DOHH2 (cell line): ENCODE measurements around the gene KDM4F.
"Not testable (repeated sequence)": the region's sequence is repeated elsewhere in the genome, so short reads cannot be mapped to it uniquely, and the experiment has no call there.

ENCODE experiments used
- H3F3A ChIP-seq: fragments of 200-600 bp; sonication (generic), shearing (Covaris generic); 2 replicates; pipeline ENCODE4 v1.6.0; 2016; ENCODE audit warnings: antibody characterized with exemption, mild to moderate bottlenecking; ENCODE audit not compliant: control insufficient read depth, insufficient read depth
- H3K27ac ChIP-seq: fragments of 200-600 bp; sonication (generic); 2 replicates; pipeline ENCODE4 v1.5.1; 2014; ENCODE audit warnings: low read depth, mild to moderate bottlenecking, low read length, moderate library complexity
- H3K27me3 ChIP-seq: fragments of 200-600 bp; sonication (generic); 2 replicates; pipeline ENCODE4 v1.6.1; 2014; ENCODE audit warnings: mild to moderate bottlenecking, low read length, mixed read lengths; ENCODE audit not compliant: control insufficient read depth
- H3K36me3 ChIP-seq: fragments of 200-600 bp; sonication (generic); 2 replicates; pipeline ENCODE4 v1.6.1; 2014; ENCODE audit warnings: mild to moderate bottlenecking, low read length, moderate library complexity, mixed read lengths; ENCODE audit not compliant: control insufficient read depth
- H3K4me1 ChIP-seq: fragments of 200-600 bp; sonication (generic); 2 replicates; pipeline ENCODE4 v1.6.1; 2014; ENCODE audit warnings: mild to moderate bottlenecking, low read length, mixed read lengths; ENCODE audit not compliant: control insufficient read depth
- H3K4me2 ChIP-seq: fragments of 200-600 bp; sonication (generic); 2 replicates; pipeline ENCODE4 v1.6.0; 2014; ENCODE audit warnings: mild to moderate bottlenecking, low read length, moderate library complexity
- H3K4me3 ChIP-seq: fragments of 200-600 bp; sonication (generic); 2 replicates; pipeline ENCODE4 v1.5.1; 2014; ENCODE audit warnings: mild to moderate bottlenecking, low read length, mixed read lengths
- H3K79me2 ChIP-seq: fragments of 200-600 bp; sonication (generic); 2 replicates; pipeline ENCODE4 v1.6.1; 2014; ENCODE audit warnings: mild to moderate bottlenecking, low read length, mixed read lengths; ENCODE audit not compliant: control insufficient read depth
- H3K9me2 ChIP-seq: fragments of 200-600 bp; sonication (generic); replicated peaks from 2 replicates; pipeline ENCODE4 v1.6.1; 2014; ENCODE audit warnings: mild to moderate bottlenecking, low read length, mixed read lengths; ENCODE audit not compliant: control insufficient read depth
- H3K9me3 ChIP-seq: fragments of 200-600 bp; sonication (generic); 2 replicates; pipeline ENCODE4 v1.6.1; 2014; ENCODE audit warnings: antibody characterized with exemption, low read length, mixed read lengths; ENCODE audit not compliant: control insufficient read depth, insufficient read depth
- H4K20me1 ChIP-seq: fragments of 200-600 bp; sonication (generic); 2 replicates; pipeline ENCODE4 v1.6.0; 2014; ENCODE audit warnings: low read depth, mild to moderate bottlenecking, antibody characterized with exemption, low read length, moderate library complexity; ENCODE audit not compliant: control insufficient read depth, insufficient read depth
- EZH2phosphoT487 ChIP-seq: fragments of 200-600 bp; sonication (generic); IDR thresholded peaks from 2 replicates; pipeline ENCODE4 v1.6.1; 2017; ENCODE audit warnings: borderline replicate concordance, mild to moderate bottlenecking, antibody characterized with exemption, low read length, moderate library complexity, mixed read lengths
- TF ChIP-seq, protein P1 (sequence below): fragments of 200-600 bp; sonication (generic); IDR thresholded peaks from one replicate; pipeline ENCODE4 v1.5.1; 2014; ENCODE audit warnings: antibody characterized with exemption, mild to moderate bottlenecking, low read depth, low read length; ENCODE audit not compliant: poor library complexity, severe bottlenecking

KDM4F gene

DNA sequence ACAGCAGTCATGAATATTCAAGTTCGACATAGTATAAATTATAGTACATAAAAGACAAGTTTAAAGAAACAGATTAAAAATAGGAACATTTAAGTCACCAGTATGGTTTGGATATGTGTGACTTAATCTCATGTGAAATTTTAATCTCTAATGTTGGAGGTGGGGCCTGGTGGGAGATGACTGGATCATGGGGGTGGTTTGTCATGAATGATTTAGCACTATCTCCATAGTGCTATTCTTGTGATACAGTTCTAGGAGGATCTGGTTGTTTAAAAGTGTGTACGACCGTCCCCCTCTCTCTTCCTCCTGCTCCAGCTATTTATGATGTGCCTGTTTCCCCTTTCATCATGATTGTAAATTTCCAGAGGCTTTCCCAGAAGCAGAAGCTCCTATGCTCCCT, 20.9 kb upstream of the KDM4F start:
- Histone ChIP-seq H3K36me3 (no peaks in the 10 kb centered on the region), H3K4me3 (no peak overlapping the region), H3K27me3 (0 out of 2 replicates have a peak, but pooled peaks cover 3% of the 10 kb centered on the region), H3K4me2 (no peak overlapping the region), H3K9me2 (no peaks in the 10 kb centered on the region), H3K4me1 (no peaks in the 10 kb centered on the region), H3K79me2 (no peaks in the 10 kb centered on the region), H4K20me1 (no peaks in the 10 kb centered on the region), H3K9me3 (no peaks in the 10 kb centered on the region), H3K27ac (no peak overlapping the region), H3F3A (no peaks in the 10 kb centered on the region)
- no peak for TF ChIP-seq EZH2phosphoT487

DNA sequence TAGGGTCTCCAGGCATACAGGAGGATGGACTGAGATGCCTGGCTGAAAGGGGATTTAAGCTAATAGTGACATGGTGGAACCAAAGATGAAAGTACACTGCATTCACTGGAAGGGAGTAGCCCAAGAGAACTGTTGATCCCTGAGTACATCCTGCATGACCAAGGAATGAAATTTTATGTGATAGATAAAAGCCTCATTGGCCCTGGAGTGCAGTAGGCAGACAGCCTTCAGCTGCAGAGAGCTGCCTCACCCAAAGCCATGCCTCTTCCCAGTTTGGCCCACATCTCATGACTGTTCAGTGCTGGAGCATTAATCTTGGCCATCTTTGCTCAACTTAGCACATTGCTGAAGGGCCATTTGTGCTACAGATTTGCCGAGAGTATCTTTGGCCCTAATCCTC, 16.2 kb upstream of the KDM4F start:
- Histone ChIP-seq H3K9me3 (no peaks in the 10 kb centered on the region), H3K79me2 (no peaks in the 10 kb centered on the region), H3K4me1 (no peaks in the 10 kb centered on the region), H3K27me3 (peaks cover 6% of the 10 kb centered on the region; the same call in 1 of the 2 replicates), H3K4me3 (no peak overlapping the region), H4K20me1 (no peaks in the 10 kb centered on the region), H3K9me2 (no peaks in the 10 kb centered on the region), H3K4me2 (no peak overlapping the region), H3F3A (no peaks in the 10 kb centered on the region), H3K36me3 (no peaks in the 10 kb centered on the region), H3K27ac (no peak overlapping the region)
- no peak for TF ChIP-seq EZH2phosphoT487
- TF ChIP-seq, protein P1, sequence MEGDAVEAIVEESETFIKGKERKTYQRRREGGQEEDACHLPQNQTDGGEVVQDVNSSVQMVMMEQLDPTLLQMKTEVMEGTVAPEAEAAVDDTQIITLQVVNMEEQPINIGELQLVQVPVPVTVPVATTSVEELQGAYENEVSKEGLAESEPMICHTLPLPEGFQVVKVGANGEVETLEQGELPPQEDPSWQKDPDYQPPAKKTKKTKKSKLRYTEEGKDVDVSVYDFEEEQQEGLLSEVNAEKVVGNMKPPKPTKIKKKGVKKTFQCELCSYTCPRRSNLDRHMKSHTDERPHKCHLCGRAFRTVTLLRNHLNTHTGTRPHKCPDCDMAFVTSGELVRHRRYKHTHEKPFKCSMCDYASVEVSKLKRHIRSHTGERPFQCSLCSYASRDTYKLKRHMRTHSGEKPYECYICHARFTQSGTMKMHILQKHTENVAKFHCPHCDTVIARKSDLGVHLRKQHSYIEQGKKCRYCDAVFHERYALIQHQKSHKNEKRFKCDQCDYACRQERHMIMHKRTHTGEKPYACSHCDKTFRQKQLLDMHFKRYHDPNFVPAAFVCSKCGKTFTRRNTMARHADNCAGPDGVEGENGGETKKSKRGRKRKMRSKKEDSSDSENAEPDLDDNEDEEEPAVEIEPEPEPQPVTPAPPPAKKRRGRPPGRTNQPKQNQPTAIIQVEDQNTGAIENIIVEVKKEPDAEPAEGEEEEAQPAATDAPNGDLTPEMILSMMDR = no peak

DNA sequence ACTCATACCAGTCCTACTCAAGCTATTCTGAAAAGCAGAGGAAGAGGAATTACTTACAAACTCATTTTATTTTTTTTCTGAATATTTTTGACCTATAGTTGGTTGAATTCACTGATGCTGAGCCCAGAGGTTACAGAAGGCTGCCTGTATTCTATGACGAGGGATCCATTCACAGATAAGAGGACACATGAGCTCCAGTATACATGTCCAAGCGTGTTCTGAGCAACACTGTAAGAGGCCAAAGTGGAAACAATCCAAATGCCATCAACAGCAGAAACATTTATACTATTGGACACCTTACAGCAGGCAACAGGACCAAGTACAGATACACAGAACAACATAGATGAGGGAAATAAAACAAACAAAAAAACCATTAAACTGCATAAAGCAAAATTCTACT, 13.9 kb upstream of the KDM4F start:
- no peaks in the 10 kb centered on the region for H3F3A ChIP-seq
- H4K20me1 ChIP-seq = no peaks in the 10 kb centered on the region
- no peak overlapping the region for H3K4me3 ChIP-seq
- H3K9me3 ChIP-seq = no peaks in the 10 kb centered on the region
- H3K36me3 ChIP-seq = no peaks in the 10 kb centered on the region
- no peak overlapping the region for H3K27ac ChIP-seq
- TF ChIP-seq, protein P1 = no peak
- TF ChIP-seq EZH2phosphoT487 = no peak
- no peaks in the 10 kb centered on the region for H3K4me1 ChIP-seq
- peaks cover 6% of the 10 kb centered on the region; the same call in 1 of the 2 replicates for H3K27me3 ChIP-seq
- no peaks in the 10 kb centered on the region for H3K79me2 ChIP-seq
- no peaks in the 10 kb centered on the region for H3K9me2 ChIP-seq
- H3K4me2 ChIP-seq = no peak overlapping the region

DNA sequence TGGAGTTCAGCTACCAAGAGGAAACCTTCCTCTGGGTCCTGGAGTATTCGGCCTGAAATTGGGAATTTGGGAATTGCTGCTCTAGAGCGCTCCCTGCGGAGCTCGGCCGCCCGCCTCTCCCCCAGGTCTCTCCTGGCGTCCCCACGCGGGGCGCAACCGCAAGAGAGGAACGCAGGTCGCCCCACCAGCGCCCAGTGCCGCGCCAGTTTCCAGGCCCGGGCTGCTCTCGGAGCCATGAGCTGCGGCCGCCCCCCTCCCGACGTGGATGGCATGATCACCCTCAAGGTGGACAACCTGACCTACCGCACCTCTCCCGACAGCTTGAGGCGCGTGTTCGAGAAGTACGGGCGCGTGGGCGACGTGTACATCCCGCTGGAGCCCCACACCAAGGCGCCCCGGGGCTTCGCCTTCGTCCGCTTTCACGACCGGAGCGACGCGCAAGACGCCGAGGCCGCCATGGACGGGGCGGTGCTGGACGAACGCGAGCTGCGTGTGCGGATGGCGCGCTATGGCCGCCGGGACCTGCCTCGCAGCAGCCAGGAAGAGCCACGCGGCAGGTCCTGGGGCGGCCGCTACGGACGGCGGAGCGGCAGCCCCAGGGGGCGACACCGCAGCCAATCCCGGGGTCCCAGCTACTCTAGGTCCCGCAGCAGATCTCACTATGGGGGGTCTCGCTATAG, 11.7 kb upstream of the KDM4F start:
- not testable (repeated sequence) for H3K4me1 ChIP-seq, H3K36me3 ChIP-seq

More for the DNA sequence above, 11.7 kb upstream of the KDM4F start:
- H3K27ac ChIP-seq, H3K27me3 ChIP-seq, H3K4me3 ChIP-seq, H3K4me2 ChIP-seq, H4K20me1 ChIP-seq, H3K9me2 ChIP-seq, H3K9me3 ChIP-seq, H3K79me2 ChIP-seq, H3F3A ChIP-seq: not testable (repeated sequence)
